NCI-H2107 treated with DMSO at 0.1 percent for 48 hours (cell line): ENCODE results near the gene BCL3.
"Not testable (repeated sequence)": the region's sequence is repeated elsewhere in the genome, so short reads cannot be mapped to it uniquely, and the experiment has no call there.

Experiments
- DNase-seq: peaks from one replicate; lab custom pipeline; 2025; ENCODE audit not compliant: unreplicated experiment; lab: John Stamatoyannopoulos, UW

The BCL3 gene

GRCh38 chr19:44720945-44721344, 27.6 kb upstream of the BCL3 start:
- DNase-seq, result no peak

GRCh38 chr19:44721369-44721768, 27.1 kb upstream of the BCL3 start:
- DNase-seq, result not testable (repeated sequence)

- no peak for DNase-seq
Observed at GRCh38 chr19:44722131-44723121, 26.1 kb upstream of the BCL3 start.

- DNase-seq, result no peak
Observed at GRCh38 chr19:44723299-44723951, 25.1 kb upstream of the BCL3 start.

GRCh38 chr19:44723952-44724319, 24.6 kb upstream of the BCL3 start:
- DNase-seq, result peak; percentile 20

GRCh38 chr19:44725251-44725650, 23.3 kb upstream of the BCL3 start:
- no peak for DNase-seq

GRCh38 chr19:44725684-44726083, 22.8 kb upstream of the BCL3 start:
- no peak for DNase-seq

GRCh38 chr19:44726465-44726864, 22.0 kb upstream of the BCL3 start:
- no peak for DNase-seq

- no peak for DNase-seq
Observed at GRCh38 chr19:44728178-44728577, 20.3 kb upstream of the BCL3 start.

GRCh38 chr19:44729516-44730033, 18.9 kb upstream of the BCL3 start:
- DNase-seq, result no peak

- no peak for DNase-seq
Observed at GRCh38 chr19:44731081-44731480, 17.4 kb upstream of the BCL3 start.

- DNase-seq, result no peak
Observed at GRCh38 chr19:44731622-44732021, 16.9 kb upstream of the BCL3 start.

- no peak for DNase-seq
Observed at GRCh38 chr19:44732235-44733014, 16.1 kb upstream of the BCL3 start.

GRCh38 chr19:44734357-44734756, 14.2 kb upstream of the BCL3 start:
- no peak for DNase-seq

- DNase-seq, result no peak
Observed at GRCh38 chr19:44735011-44735410, 13.5 kb upstream of the BCL3 start.

GRCh38 chr19:44737238-44738071, 11.1 kb upstream of the BCL3 start:
- DNase-seq, result no peak

- DNase-seq, result no peak
Observed at GRCh38 chr19:44738136-44738535, 10.4 kb upstream of the BCL3 start.

GRCh38 chr19:44738603-44739558, 9.6 kb upstream of the BCL3 start:
- DNase-seq, result no peak

GRCh38 chr19:44740351-44740824, 8.1 kb upstream of the BCL3 start:
- DNase-seq, result no peak
